SKM-1 (cell line): ENCODE results near the gene BAHCC1.

Experiments
- DNase-seq: peaks from one replicate; lab custom pipeline; 2025; ENCODE audit not compliant: unreplicated experiment; lab: John Stamatoyannopoulos, UW

Gene BAHCC1

DNA sequence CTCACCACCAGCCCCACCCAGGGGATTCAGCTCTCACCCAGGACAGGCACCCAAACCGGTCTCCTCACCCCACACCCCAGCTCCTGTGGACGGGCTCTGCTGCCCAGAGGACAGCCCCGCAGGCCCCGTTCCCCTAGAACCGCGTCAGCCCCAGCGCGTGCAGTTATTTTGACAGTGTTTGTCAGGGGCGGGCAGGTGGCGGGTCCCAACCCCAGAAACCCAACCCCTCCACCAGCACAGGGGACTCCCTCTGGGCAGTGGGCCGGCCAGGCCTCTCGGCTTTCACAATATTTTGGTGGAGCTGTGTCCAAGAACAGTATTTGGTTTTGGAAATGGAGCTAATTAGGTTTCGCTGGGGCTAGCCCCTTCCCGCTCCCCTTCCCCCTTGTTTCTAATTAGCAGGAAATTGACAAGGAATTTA lies 44.8 kb downstream of the BAHCC1 start:
- no peak for DNase-seq

DNA sequence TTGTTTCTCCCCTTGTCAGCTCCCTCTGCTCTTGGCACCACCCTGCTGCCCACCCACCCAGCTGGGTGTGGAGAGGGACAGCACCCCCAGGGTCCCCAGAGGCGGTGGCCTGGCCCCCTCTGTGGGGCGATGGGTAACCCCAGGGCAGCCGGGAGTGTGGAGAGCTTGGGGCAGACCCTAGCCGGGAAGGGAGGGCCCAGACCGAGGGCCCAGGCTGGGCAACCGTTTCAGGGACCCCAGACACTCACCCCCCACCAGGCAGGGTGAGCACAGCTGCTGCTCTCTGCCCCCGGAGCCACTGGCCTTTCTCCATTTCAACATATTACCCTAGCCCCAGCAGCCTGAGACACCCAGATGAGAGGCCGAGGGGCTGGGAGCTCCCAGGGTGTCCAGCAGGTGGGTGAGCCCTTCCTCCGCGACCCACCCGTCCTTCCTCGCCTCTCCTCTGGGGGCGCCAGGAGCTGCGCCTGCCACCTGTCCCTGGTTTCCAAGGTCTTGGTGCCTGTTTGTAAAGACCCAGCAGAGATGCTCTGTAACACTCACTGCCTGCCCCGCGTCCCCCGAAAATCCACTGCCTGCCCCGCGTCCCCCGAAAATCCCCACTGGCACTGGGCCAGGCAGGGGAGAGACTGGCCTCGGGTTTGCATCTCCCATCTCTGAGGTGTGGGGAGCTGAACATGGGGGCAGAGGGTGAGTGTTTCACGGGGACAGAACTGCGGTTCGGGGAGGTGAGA lies 45.4 kb downstream of the BAHCC1 start:
- DNase-seq: no peak

DNA sequence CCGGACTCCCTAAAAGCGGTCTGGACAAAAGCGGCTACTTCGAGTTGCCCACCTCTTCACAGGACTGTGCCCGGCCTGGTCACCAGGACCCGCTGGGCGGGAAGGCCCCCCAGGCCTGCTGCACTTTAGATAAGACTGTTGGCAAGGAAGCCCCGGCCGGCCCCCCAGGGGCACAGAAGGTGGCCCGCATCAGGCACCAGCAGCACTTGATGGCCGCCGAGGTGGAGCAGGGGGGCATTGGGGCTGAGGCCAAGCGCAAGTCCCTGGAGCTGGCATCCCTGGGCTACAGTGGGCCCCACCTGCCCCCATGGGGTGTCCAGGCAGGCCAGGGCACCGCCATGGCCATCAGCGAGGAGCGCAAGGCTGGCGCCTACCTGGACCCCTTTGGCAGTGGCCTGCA lies 47.5 kb downstream of the BAHCC1 start:
- DNase-seq: no peak

- no peak for DNase-seq
Observed at GRCh38 chr17:81443269-81443668, 48.0 kb downstream of the BAHCC1 start.

GRCh38 chr17:81444610-81445339 lies 49.5 kb downstream of the BAHCC1 start:
- DNase-seq: no peak

- DNase-seq: no peak
Observed at GRCh38 chr17:81445642-81446503, 50.6 kb downstream of the BAHCC1 start.

DNA sequence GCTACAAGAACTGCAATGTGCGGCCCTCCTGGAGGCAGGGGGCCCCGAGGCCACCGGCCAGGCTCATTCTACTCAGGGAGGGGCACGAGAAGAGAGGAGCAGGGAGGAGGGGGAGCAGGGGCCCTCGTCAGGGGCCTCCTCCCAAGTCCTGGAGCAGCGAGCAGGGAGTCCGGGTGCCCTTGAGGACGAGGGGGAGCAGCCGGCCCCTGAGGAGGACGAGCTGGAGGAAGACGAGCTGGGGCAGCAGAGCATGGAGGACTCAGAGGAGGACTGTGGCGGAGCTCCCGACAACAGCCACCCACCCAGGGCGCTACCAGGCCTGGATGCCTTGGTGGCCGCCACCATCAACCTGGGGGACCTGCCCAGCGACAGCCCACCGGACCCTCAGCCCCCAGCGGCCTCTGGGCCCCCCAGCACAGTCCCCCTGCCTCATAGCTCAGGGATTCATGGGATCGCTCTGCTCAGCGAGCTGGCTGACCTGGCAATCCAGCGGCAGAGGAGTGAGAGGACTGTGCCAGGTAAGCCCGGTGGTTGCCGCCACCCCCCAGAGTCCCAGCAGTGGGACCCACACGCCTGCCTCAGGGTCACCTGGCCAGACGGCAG lies 52.2 kb downstream of the BAHCC1 start:
- DNase-seq: no peak

DNA sequence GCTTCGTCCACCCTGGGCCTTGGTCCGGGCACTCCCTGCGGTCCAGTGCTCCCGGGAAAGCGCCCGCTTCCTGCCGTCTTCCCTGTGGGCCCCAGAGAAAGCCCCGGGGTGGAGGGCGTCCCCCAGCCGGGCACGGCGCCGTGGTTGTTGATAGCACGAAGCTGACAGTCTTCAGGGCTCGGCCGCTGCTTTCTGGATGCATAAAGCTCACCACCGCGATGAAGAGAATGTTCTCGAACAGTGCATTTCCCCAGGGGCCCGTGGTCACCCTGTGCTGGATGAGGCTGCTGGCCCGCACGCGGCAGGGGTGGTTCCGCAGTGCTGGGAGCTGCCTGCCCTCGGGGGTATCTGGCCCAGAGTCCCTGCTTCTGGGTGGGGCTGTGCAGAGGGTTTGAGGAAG lies 53.2 kb downstream of the BAHCC1 start:
- no peak for DNase-seq

DNA sequence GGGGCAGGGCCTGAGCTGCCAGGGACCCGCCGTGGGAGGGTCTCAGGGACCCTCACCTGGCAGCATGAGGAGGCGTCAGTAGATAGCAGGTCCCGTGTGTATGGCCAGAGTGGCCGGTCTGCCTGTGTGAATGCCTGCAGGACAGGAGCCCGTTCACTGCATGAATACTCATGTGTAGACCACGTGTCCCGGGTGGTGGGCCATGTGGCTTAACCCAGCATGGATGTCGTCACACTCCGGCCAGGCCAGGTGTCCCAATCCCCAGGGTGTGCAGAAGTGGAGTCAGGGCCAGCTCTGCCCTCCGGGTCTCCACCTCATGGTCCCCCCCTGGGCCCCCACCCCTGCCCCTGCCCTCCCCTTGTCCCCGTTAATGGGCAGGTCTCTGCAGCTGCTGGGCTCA lies 53.7 kb downstream of the BAHCC1 start:
- no peak for DNase-seq

DNA sequence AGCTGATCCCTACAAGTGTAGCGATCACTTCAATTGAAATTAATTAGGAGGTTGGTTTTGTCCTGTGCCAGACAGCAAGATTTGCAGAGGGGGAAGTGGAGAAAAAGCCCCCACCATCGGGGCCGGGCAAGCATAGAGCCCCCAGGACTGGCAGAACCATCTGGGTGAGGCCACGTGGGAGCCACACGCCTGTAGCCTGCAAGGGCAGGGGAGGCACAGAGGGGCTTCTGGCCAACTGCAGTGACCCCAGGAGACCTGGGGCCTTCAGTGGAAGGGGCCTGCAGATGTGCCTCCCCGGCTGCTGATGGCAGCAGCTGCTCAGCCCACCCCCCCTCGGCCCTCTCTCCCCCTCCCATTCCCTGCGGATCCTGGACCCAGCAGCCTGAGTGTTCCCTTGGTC lies 54.1 kb downstream of the BAHCC1 start:
- DNase-seq: no peak

GRCh38 chr17:81451823-81452222 lies 56.6 kb downstream of the BAHCC1 start:
- DNase-seq: no peak

- no peak for DNase-seq
Observed at GRCh38 chr17:81452551-81452950, 57.3 kb downstream of the BAHCC1 start.

DNA sequence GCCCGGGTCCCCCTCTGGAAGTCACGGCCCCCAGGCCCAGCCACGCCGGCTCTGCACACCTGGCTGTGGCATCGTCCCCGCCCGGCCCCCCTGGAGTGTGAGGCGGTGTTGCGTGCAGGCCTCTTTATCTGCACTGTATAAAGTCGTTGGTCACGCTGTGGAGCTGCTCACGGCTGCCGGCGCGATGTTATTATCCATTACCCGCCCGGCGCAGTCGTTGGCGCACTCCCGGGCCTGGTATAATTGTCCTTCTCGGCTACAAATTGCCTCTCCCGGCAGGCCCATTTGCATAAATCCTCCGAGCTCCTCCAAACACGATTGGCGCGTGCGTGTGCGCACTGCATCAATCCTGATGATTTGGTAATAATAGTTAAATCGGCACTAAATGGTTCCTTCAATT lies 57.8 kb downstream of the BAHCC1 start:
- DNase-seq: no peak

GRCh38 chr17:81453712-81454111 lies 58.5 kb downstream of the BAHCC1 start:
- no peak for DNase-seq

DNA sequence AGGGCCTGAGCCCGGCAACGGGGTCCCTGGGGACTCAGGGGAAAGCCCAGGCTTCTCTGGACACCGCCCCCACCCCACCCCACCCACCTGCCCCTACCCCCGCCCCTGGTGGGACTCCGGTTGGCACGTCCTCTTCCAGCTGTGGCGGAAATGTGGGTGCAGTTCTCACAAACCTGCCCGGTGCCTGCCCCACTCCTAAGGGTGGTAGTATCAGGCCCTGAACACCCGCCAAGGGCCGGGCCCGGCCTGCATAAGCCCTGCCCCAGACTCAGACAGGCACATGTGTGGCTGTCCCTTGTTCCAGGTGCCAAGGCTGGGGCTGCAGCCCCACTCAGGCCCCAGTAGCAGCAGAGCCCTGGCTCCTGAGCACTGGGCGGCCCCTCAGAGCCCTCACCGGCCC lies 59.2 kb downstream of the BAHCC1 start:
- DNase-seq: no peak

GRCh38 chr17:81455387-81455786 lies 60.1 kb downstream of the BAHCC1 start:
- no peak for DNase-seq

GRCh38 chr17:81456091-81456490 lies 60.8 kb downstream of the BAHCC1 start:
- DNase-seq: no peak

DNA sequence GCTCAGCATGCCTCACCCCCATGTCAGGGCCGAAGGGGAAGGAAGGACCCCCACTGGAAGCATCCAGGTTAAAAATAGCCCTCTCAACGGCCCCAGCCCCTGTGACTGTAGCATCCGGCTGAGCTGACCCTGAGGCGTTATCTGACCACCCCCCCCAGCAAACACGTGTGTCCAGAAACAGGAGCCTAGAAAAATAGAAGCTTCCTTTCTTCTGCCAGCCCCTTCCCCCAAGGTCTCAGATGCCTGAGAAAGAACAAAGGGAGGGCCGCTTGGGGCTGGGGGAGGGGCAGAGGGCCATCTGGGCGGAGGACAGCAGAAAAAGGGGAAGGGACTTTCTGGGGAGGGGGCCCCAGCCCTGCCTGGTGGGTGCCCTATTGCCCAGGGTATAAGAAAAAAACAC lies 61.5 kb downstream of the BAHCC1 start:
- no peak for DNase-seq

GRCh38 chr17:81457401-81457800 lies 62.1 kb downstream of the BAHCC1 start:
- no peak for DNase-seq

DNA sequence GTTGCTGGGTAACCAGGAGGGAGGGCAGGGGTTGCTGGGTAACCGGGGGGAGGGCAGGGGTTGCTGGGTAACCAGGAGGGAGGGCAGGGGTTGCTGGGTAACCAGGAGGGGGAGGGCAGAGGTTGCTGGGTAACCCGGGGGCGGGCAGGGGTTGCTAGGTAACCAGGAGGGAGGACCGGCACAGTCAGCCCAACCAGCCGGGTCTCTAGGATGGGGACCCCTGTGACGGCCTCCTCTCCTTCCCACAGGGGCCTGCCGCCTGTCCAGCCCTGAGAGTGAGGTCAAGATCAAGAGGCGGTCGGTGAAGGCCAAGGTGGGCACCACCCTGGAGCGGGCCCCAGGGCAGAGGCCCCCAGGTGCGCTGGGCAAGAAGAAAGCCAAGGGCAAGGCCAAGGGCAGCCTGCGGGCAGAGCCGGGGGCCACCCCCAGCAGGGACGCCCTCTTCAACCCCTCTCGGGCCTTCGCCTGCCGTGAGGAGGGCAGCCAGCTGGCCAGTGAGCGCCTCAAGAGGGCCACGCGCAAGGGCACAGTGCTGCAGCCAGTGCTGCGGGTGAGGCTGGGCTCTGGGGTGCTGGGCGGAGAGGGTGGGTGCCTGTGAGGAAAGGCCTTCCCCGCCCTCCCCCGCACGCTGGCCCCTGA lies 62.8 kb downstream of the BAHCC1 start:
- DNase-seq: no peak

DNA sequence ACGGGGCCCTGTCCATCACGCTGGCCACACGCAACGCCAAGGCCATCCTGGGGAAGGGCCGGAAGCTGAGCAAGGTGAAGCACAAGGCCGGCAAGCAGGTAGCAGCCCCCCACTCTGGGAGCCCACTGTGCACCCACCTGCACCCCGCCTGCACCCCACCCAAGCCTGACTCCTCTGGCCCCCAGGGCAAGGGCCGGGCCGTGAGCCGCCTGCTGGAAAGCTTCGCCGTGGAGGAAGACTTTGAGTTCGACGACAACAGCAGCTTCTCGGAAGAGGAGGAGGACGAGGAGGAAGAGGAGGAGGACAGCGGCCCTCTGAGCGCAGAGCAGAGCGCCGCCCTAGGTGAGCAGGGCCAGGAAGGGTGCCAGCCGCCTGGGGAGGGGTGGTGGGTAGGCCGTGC lies 63.4 kb downstream of the BAHCC1 start:
- DNase-seq: no peak
